ENCODE data around the gene NXN.

GRCh38 chr17:949623-950303 is 29.8 kb downstream of the NXN start:
- TF ChIP-seq CTCF (IDR thresholded peaks at IDR 0.05; ENCODE audit: low read depth, low read length, poor library complexity, severe bottlenecking) (no peak), EZH2phosphoT487 (IDR thresholded peaks at IDR 0.05; ENCODE audit: borderline replicate concordance, low read length) (no peak)
